K562 (cell line): ENCODE measurements around the gene UQCRH. TPM values are rescaled to one million over a fixed set of nuclear protein-coding genes. Genes with fewer than 3 reads are reported as not detected.

Experiments
- FOXA3 ChIP-seq, 2 experiments: fragments of 450-650 bp in 1 of 2; sonication (generic) in 1 of 2; formaldehyde crosslinking; IDR thresholded peaks in 1 of 2; conservative IDR thresholded peaks in 1 of 2; 2 replicates each; pipeline versions ENCODE4 v1.4.0 to v1.8.0; 2020 to 2022; ENCODE audit warnings: mild to moderate bottlenecking in 2 of 2, missing genetic modification reagents in 1 of 2
- KDM5B ChIP-seq: fragments of 200-600 bp; sonication (generic); IDR thresholded peaks from 2 replicates; pipeline ENCODE4 v1.6.1; 2012; ENCODE audit warnings: low read depth, mild to moderate bottlenecking, moderate library complexity, low read length, control low read depth, inconsistent platforms; ENCODE audit not compliant: insufficient replicate concordance
- MIER1 ChIP-seq: fragments of 450-650 bp; IDR thresholded peaks from 2 replicates; pipeline ENCODE4 v1.6.1; 2016; ENCODE audit warnings: antibody characterized with exemption, mild to moderate bottlenecking, low read depth
- PHB ChIP-seq: fragments of 250-450 bp; sonication (Bioruptor Pico); IDR thresholded peaks from 2 replicates; pipeline ENCODE4 v1.5.0; 2021
- RAD51 ChIP-seq: fragments of 450-650 bp; IDR thresholded peaks from 2 replicates; pipeline ENCODE4 v1.7.1; 2016; ENCODE audit warnings: low read depth, mild to moderate bottlenecking, borderline replicate concordance
- RHOXF2B ChIP-seq: fragments of 250-450 bp; sonication (Bioruptor Pico); conservative IDR thresholded peaks from 2 replicates; pipeline ENCODE4 v1.5.1; 2021
- SP2 ChIP-seq: IDR thresholded peaks from 2 replicates; pipeline ENCODE4 v1.6.1; 2011; ENCODE audit warnings: mild to moderate bottlenecking, low read depth, low read length, moderate library complexity; ENCODE audit not compliant: poor library complexity, severe bottlenecking; ENCODE audit errors: extremely low read depth
- ZNF699 ChIP-seq: fragments of 250-450 bp; sonication (Bioruptor Pico); IDR thresholded peaks from 2 replicates; pipeline ENCODE4 v1.8.0; 2021; ENCODE audit warnings: mild to moderate bottlenecking, moderate library complexity; ENCODE audit not compliant: insufficient replicate concordance
- polyA plus RNA-seq, 8 experiments: library from polyadenylated mRNA; depleted of rRNA in 4 of 8; stranded (reverse) in 5 of 8; unstranded in 3 of 8; fragments of >200 nt; fragmentation: Nextera tagmentation in 2 of 8; fragmentation: Illumina TruSeq in 1 of 8; extraction: Ambion mirVana in 2 of 8; extraction: Trizol in 1 of 8; gene quantifications; 2 replicates each; pipeline versions ENCODE4 v1.2.1 to v1.2.3, GENCODE V29; 2011 to 2014; ENCODE audit warnings: inconsistent platforms in 1 of 8, missing spikeins in 1 of 8
- total RNA-seq, 7 experiments: library from RNA; depleted of rRNA in 6 of 7; stranded (reverse); fragments of >200 nt in 6 of 7; fragmentation: Illumina TruSeq in 2 of 7; extraction: Trizol in 2 of 7; gene quantifications; 2 replicates each; pipeline versions ENCODE4 v1.2.1 to v1.2.3, GENCODE V29; 2011 to 2021; ENCODE audit warnings: low replicate concordance in 1 of 7
- TF ChIP-seq, protein P1 (sequence below), 3 experiments: fragments of 200-800 bp in 1 of 3; sonication (Bioruptor generic) in 1 of 3; sonication (generic) in 1 of 3; formaldehyde crosslinking in 1 of 3; IDR thresholded peaks; 2 replicates each; pipeline versions ENCODE4 v1.6.1 to v1.8.0; 2016 to 2022; ENCODE audit warnings: mild to moderate bottlenecking in 2 of 3, missing compliant biosample characterization in 2 of 3, missing genetic modification characterization in 2 of 3, missing genetic modification reagents in 1 of 3
- TF ChIP-seq, protein P2 (sequence below), 3 experiments: IDR thresholded peaks in 2 of 3; conservative IDR thresholded peaks in 1 of 3; 2 replicates each; pipeline ENCODE4 v1.5.1; 2011 to 2012; ENCODE audit warnings: low read length in 3 of 3, mild to moderate bottlenecking in 3 of 3, control low read depth in 2 of 3, improper control_type of control experiment in 1 of 3, inconsistent platforms in 1 of 3, low read depth in 1 of 3, mixed read lengths in 1 of 3, moderate library complexity in 1 of 3; ENCODE audit not compliant: insufficient read depth in 2 of 3
- TF ChIP-seq, protein P3 (sequence below): fragments of 450-650 bp; IDR thresholded peaks from 2 replicates; pipeline ENCODE4 v1.6.1; 2016; ENCODE audit warnings: low read depth
- TF ChIP-seq, protein P4 (sequence below): fragments of 200-800 bp; sonication (Bioruptor generic); IDR thresholded peaks from 2 replicates; pipeline ENCODE4 v1.6.1; 2017; ENCODE audit warnings: missing genetic modification characterization, missing compliant biosample characterization

UQCRH gene
- total and polyA plus RNA-seq, 9 of the 15 experiments (the other 6 are each of a cell fraction or from before 2014, with no cell fraction given), result 1,267 to 5,184 (median 2,410) TPM

DNA sequence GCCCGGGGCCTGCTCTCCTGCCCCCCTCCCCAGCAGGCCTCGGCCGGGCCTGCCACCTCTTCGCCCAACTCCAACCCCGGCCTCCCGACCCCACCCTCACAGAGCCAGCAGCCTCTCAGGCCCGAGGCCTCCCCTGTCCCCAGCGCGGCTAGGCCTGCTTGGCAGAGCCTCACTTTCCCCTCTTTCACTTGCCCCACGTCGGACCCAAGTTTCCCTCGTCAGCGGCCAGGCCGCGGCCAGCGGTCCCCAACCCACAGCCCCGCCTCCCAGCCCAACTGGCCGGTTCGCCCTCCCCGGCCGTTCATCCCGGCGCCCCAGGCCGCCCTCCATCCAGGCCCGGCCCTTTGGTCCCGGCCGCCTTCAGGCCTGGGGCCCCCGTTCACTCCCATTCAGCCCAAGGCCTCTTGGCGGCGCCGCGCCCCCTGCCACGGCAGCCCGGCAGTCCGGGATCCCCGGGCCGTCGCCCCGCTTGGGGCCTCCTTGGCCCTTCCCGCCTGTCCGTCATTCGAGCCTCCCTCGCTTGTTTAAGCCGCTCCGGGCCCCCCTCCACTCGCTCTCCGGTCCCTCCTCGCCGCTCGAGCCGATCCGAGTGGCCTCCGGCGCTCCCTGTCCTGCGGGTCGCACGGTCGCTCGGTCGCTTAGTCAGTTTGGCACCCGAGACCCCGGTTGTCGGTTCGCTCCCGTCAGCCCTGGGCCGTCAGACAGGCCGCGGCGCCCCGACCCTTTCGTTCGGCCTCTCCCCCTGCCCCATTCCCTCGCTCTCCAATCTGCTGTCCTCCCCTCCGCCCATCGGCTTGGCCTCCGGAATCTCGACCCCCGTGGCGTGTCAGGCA is 1.5 kb upstream of the UQCRH start (continued):
- TF ChIP-seq MIER1 (no peak), RHOXF2B (CRISPR knock-in tag) (no peak), FOXA3 (CRISPR knock-in tag; conservative IDR thresholded peaks at IDR 0.05 in 1 of 2, IDR thresholded peaks at IDR 0.05 in 1 of 2) (no peak; a peak in 1 of 4 replicates), KDM5B (peak; percentile 50), ZNF699 (no peak), PHB (peak; percentile 43; the same call in 1 of the 2 replicates), SP2 (no peak), RAD51 (no peak)
- TF ChIP-seq, protein P1, sequence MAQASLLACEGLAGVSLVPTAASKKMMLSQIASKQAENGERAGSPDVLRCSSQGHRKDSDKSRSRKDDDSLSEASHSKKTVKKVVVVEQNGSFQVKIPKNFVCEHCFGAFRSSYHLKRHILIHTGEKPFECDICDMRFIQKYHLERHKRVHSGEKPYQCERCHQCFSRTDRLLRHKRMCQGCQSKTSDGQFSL (CRISPR knock-in tag; IDR thresholded peaks at IDR 0.05), result peak; percentile 22; the same call in 1 of the 2 replicates
- TF ChIP-seq, protein P1 (tag; IDR thresholded peaks at IDR 0.05), result no peak
- TF ChIP-seq, protein P2, sequence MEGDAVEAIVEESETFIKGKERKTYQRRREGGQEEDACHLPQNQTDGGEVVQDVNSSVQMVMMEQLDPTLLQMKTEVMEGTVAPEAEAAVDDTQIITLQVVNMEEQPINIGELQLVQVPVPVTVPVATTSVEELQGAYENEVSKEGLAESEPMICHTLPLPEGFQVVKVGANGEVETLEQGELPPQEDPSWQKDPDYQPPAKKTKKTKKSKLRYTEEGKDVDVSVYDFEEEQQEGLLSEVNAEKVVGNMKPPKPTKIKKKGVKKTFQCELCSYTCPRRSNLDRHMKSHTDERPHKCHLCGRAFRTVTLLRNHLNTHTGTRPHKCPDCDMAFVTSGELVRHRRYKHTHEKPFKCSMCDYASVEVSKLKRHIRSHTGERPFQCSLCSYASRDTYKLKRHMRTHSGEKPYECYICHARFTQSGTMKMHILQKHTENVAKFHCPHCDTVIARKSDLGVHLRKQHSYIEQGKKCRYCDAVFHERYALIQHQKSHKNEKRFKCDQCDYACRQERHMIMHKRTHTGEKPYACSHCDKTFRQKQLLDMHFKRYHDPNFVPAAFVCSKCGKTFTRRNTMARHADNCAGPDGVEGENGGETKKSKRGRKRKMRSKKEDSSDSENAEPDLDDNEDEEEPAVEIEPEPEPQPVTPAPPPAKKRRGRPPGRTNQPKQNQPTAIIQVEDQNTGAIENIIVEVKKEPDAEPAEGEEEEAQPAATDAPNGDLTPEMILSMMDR (IDR thresholded peaks at IDR 0.05 in 2 of 3, conservative IDR thresholded peaks at IDR 0.05 in 1 of 3; ENCODE audit: insufficient read depth in 2 of 3, low read depth in 1 of 3, low read length in 3 of 3), result peak; percentile 36 to 79 (median 58); a peak in 4 of 6 replicates
- TF ChIP-seq, protein P3, sequence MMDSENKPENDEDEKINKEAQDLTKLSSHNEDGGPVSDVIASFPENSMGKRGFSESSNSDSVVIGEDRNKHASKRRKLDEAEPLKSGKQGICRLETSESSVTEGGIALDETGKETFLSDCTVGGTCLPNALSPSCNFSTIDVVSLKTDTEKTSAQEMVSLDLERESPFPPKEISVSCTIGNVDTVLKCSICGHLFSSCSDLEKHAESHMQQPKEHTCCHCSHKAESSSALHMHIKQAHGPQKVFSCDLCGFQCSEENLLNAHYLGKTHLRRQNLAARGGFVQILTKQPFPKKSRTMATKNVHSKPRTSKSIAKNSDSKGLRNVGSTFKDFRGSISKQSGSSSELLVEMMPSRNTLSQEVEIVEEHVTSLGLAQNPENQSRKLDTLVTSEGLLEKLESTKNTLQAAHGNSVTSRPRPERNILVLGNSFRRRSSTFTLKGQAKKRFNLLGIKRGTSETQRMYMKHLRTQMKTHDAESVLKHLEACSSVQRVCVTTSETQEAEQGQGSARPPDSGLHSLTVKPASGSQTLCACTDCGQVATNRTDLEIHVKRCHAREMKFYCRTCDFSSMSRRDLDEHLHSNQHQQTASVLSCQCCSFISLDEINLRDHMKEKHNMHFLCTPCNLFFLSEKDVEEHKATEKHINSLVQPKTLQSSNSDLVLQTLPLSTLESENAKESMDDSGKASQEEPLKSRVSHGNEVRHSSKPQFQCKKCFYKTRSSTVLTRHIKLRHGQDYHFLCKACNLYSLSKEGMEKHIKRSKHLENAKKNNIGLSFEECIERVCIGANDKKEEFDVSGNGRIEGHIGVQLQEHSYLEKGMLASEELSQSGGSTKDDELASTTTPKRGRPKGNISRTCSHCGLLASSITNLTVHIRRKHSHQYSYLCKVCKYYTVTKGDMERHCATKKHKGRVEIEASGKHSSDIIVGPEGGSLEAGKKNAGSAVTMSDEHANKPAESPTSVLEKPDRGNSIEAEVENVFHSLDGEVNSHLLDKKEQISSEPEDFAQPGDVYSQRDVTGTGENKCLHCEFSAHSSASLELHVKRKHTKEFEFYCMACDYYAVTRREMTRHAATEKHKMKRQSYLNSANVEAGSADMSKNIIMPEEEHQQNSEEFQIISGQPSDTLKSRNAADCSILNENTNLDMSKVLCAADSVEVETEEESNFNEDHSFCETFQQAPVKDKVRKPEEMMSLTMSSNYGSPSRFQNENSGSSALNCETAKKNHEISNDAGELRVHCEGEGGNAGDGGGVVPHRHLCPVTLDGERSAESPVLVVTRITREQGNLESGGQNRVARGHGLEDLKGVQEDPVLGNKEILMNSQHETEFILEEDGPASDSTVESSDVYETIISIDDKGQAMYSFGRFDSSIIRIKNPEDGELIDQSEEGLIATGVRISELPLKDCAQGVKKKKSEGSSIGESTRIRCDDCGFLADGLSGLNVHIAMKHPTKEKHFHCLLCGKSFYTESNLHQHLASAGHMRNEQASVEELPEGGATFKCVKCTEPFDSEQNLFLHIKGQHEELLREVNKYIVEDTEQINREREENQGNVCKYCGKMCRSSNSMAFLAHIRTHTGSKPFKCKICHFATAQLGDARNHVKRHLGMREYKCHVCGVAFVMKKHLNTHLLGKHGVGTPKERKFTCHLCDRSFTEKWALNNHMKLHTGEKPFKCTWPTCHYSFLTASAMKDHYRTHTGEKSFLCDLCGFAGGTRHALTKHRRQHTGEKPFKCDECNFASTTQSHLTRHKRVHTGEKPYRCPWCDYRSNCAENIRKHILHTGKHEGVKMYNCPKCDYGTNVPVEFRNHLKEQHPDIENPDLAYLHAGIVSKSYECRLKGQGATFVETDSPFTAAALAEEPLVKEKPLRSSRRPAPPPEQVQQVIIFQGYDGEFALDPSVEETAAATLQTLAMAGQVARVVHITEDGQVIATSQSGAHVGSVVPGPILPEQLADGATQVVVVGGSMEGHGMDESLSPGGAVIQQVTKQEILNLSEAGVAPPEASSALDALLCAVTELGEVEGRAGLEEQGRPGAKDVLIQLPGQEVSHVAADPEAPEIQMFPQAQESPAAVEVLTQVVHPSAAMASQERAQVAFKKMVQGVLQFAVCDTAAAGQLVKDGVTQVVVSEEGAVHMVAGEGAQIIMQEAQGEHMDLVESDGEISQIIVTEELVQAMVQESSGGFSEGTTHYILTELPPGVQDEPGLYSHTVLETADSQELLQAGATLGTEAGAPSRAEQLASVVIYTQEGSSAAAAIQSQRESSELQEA, result no peak
- TF ChIP-seq, protein P4, sequence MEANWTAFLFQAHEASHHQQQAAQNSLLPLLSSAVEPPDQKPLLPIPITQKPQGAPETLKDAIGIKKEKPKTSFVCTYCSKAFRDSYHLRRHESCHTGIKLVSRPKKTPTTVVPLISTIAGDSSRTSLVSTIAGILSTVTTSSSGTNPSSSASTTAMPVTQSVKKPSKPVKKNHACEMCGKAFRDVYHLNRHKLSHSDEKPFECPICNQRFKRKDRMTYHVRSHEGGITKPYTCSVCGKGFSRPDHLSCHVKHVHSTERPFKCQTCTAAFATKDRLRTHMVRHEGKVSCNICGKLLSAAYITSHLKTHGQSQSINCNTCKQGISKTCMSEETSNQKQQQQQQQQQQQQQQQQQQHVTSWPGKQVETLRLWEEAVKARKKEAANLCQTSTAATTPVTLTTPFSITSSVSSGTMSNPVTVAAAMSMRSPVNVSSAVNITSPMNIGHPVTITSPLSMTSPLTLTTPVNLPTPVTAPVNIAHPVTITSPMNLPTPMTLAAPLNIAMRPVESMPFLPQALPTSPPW, result peak; percentile 83
